Left colon (tissue), 2 donors: ENCODE measurements around the gene ABTB2. TPM values are rescaled to one million over a fixed set of nuclear protein-coding genes. Genes with fewer than 3 reads are reported as not detected.
"Not testable (repeated sequence)": the region's sequence is repeated elsewhere in the genome, so short reads cannot be mapped to it uniquely, and the experiment has no call there.

Source experiments
- ATAC-seq: fragments of 200-7000 bp; cut with Tn5 transposase; one replicate; pipeline ENCODE4 v1.9.1; 2020; ENCODE audit warnings: mild to moderate bottlenecking, moderate library complexity
- DNase-seq, 2 donors: peaks; one replicate each; pipeline ENCODE4 v3.0.0-alpha.2; 2020
- intact Hi-C, 2 donors: fragments of 100-400 bp; cut with DNase I in 1 of 2; cut with micrococcal nuclease in 1 of 2; formaldehyde crosslinking; loops; one replicate each; pipeline versions ENCODE4 v1.11.2 to v1.14.0; 2022; cut with DNase I, micrococcal nuclease
- total RNA-seq, 2 donors: library from RNA; stranded (reverse); fragmentation: NEBNext Ultra II Directional; extraction: Animal tissue kit (Norgen Biotek cat#: 25700); gene quantifications; one replicate each; pipeline ENCODE4 v1.2.1, GENCODE V29; 2021
- donor health status: DM: no; HTN: no; CAD: no.
- donor health status: DM: yes; HTN: yes; CAD: no.

The ABTB2 gene
- total RNA-seq, 2 donors from 2014 or later: 16.5 to 16.6 TPM

DNA sequence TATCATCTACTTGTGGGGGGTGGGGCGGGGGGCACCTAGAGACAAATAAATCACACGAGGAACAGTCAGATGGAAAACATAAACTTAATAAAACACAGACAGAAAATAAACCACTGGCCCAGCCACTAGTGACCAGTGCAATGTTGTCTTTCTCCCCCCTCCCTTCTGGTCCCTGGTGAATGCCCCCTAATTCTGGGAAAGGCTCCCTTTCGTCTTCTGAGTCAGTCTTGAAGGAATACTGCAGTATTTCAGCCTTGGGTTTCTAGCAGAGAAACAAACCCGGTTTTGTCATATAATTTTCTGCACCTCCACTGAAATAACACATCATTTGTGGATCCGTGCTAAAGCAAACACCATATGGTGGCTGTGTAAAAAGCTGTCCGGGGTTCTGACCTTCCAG, 101.7 kb downstream of the ABTB2 start:
- DNase-seq (no peak), ATAC-seq (no peak)
- intact Hi-C loops: no loop called here

DNA sequence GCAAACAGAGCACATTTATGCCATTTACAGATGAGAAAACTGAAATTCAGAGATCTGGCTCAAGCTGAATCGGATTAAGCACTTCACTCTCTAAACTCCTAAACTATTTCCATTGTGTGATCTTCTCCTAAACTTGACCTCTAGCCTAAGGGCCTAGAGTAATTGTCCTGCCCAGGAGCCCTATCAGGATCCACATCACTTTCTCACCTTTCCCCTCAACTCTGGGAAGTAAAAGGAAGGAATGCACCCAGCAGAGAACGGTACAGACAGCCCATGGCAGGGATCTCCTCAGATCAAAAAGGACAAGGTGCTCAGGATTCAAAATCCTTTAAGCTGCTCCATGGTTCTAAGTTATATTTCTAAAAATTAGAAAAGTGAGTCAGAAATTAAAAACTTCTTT, 102.7 kb downstream of the ABTB2 start:
- ATAC-seq: no peak

DNA sequence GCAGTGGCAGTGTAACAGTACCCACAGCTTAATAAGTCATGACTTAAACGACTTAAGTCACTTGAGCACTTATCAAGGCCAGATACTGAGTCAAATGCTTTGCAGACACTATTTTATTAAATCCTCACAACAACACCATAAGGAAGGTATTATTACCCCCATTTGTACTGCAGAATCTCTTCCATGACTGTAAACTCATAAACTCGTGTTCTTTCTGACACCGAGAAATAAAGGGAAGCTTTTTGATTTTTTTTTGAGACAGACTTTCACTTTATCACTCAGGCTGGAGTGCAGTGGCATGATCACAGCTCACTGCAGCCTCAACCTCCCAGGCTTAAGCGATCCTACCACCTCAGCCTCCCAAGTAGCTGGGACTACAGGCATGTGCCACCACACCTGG, 103.8 kb downstream of the ABTB2 start:
- ATAC-seq: no peak
- DNase-seq: no peak
- intact Hi-C loops: no loop called here

More for the DNA sequence above, 102.7 kb downstream of the ABTB2 start:
- intact Hi-C loops: no loop called here
- no peak for DNase-seq

DNA sequence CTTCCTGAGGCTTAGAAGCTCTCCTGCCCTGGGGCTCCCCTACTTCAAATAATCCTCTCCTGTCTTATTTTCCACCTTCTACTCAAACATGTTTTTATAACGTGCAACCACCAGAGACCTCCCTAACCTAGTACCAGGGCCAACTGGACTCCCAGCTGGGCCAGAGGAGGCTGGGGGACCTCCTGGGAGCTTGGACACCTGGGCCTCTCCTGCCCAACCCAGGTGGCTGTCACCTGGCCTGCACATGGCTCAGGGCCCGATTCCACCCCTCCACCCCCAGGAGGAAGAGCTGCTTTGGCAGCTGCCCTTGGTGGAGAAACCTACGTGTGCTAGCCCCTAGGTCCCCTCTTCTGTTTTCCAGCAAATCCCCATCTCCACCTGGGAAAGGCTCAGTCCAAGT, 105.2 kb downstream of the ABTB2 start:
- intact Hi-C loops: no loop called here
- ATAC-seq (no peak), DNase-seq (no peak)

DNA sequence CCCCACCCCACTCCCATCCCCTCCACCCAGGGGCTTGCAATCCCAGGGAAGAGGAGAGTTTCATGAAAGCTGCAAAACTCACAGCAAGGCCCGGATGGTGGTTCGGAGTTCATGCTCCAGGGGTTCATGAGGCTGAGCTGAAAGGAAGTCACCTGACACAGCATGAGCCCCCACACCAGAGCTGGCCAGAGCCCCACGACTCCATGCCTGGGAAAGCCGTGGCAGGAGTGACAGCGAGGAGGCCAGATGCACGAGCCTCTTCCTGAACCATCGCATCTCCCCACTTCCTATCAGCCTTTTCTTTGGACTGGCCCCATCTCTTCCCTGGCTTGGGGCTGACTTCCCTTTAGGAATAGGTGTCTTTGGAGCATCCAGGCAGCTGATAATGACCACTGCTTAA, 105.8 kb downstream of the ABTB2 start:
- intact Hi-C loops: no loop called here
- no peak for DNase-seq
- ATAC-seq: no peak

DNA sequence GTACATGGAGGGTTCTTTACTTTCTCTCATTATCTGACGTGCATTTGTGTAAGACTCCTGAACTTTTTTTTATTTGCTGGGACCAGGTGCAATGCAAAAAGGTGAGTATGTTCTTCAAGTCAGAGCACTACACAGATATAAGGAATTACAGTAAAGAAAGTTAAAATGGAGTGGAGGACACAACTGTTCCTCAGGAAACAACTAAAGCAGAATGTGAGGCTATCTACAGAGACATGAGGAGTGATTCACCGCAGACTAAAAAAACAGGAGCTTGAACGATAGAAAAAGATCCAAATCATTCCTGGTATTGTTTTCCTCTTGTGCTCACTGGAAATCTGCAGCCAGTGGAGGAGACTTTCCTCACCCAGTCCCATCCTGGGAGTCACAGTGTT, 106.2 kb downstream of the ABTB2 start:
- DNase-seq: no peak
- ATAC-seq: no peak
- intact Hi-C loops: no loop called here

DNA sequence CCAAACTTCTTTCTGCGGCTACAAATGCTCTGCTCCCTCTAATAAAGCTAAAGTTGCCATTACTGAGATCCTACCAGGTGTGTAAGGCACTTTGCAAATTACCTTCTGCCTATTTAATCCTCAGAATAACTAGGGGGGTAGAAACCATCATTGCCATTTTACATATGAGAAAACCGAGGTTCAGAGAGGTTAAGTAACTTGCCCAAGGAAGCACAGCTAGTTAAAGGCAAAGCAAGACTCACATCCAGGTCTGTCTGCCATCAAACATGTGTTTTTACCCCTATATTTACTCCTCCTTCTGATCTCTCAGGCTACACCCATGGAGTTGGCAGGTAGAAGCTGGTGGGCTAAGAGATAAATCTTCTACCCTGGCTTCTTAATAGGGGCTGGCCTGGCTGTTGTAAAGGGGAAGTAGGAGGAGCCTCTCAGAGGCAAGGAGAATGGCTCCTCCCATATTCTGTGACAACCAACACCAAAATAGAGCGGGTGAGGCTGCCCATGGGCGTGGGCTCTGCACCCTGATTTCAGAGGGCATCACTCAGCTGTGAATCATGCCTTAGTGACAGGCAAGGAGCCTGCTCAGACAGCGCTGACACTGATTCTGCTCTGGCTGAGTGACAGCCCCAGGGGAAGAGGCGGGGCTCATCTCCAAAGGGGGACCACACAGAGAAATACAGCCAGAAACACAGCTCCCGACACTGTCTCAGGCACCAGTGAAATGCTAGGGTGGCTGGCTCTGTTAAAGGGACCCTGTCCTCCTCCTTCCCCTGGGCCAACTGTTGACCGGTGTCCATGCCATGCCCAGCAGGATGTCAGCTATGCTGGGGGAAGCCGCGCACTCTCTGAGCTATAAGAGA, 106.8 kb downstream of the ABTB2 start:
- ATAC-seq (peak; percentile 83), DNase-seq (peak in 1 of 2 donors; percentile 46)
- intact Hi-C loops: no loop called here

DNA sequence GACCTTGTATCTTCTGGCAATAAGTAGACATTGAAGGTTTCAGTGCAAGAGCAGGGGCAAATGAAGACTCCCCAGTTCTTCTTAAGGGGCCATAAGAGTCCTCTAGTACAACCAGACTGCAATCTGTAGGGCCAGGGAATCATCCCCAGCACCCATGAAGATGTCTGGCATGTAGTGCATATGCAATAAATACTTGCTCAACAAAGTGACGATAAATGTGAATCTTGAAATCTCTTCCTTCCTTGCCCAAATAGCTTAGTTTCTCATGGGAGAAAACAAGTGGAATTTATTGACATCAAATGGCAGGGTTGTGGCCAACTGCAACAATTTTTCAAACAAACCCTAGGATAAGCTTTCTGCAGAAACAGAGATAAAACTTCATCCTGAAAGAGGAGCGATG, 107.6 kb downstream of the ABTB2 start:
- no peak for ATAC-seq
- intact Hi-C loops: no loop called here
- DNase-seq: no peak

DNA sequence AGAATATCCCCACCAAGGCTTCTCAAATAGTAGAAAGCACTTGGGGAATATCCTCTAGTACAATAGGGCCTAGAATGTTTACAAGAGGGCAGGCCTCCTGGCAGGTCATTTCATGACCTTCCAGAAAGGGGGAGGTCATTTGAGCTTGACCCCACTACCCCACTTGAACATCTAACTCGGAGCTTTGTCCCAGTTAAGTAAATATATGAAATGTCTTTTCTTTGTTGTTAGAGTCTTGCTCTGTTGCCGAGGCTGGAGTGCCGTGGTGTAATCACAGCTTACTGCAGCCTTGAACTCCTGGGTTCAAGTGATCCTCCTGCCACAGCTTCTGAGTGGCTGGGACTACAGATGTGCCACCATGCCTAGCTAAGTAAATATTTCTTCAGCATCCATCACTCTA, 108.4 kb downstream of the ABTB2 start:
- DNase-seq (no peak), ATAC-seq (no peak)
- intact Hi-C loops: no loop called here

DNA sequence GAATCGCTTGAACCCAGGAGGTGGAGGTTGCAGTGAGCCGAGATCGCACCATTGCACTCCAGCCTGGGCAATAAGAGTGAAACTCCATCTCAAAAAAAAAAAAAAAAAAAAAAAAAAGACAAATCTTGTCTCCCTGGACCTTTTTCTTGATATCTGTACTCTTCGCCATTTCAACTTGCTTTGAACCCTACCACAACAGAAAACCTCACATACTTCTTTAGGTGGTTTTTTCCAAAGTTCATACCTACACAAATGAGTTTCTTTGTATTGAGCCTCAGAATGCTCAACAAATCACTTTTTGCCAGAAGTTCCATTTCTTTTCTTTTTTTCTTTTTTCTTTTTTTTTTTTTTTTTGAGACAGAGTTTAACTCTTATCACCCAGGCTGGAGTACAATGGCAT, 111.3 kb downstream of the ABTB2 start:
- intact Hi-C loops, ATAC-seq, DNase-seq: not testable (repeated sequence)

DNA sequence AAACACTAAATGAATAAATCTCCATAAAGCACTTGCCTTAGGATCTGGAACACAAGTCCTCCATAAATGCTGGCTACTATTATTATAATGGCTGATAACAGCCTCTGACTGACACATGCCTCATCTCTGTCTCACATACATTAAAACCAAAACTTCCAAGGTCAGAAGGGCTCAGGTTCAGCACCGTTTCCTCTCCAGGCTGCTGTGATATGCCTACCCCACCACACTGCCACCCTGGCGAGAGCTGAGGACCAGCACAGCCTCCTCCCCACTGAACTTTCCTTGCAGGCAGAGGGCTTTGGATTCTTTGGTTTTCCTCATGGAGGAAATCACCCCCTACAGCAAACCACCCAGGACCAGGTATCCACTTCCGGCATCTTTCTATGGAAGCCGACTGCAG, 112.8 kb downstream of the ABTB2 start:
- intact Hi-C loops: no loop called here
- DNase-seq: no peak
- ATAC-seq: no peak

DNA sequence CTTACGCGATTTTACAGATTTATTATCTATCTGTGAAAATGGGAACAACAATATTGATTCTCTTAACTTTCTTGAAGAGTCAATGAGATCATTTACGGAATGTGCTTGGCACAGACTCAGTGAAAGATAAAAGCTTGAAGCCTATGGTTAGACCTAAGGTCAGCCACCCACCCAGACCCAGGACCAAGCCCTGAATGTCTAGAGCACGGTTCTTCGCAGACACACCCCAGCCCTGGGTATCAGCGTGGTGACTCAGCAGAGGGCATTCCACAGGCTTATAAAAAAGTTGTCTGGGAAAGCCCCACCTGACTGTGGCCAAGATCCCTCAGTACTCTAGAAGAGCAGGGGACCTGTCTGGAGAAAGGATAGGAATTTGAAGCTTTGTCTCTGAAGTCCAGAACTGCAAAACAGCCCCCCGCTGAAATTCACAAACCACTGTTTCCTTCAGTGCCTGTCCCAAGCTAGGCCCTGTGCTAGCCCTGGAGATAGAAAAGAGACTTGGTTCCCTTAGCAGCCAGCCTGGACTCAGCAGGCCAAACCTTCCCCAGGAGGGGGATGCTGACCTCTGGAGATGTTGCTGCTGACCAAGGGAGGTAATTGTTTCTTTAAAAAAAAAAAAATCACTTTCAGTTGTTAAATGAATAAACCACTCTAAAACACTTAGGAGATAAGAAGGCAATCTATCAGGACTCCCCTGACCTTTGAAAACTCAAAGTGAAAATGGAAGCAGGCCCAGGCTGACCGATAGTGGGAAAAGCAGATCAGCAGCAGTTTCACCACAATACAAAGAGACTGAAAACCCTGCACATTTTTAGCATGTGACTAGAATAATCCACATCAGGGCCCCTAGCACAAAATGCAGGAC, 114.0 kb downstream of the ABTB2 start:
- ATAC-seq (peak; percentile 93), DNase-seq (peak; percentile 62 to 88)
- intact Hi-C loops: no loop called here

DNA sequence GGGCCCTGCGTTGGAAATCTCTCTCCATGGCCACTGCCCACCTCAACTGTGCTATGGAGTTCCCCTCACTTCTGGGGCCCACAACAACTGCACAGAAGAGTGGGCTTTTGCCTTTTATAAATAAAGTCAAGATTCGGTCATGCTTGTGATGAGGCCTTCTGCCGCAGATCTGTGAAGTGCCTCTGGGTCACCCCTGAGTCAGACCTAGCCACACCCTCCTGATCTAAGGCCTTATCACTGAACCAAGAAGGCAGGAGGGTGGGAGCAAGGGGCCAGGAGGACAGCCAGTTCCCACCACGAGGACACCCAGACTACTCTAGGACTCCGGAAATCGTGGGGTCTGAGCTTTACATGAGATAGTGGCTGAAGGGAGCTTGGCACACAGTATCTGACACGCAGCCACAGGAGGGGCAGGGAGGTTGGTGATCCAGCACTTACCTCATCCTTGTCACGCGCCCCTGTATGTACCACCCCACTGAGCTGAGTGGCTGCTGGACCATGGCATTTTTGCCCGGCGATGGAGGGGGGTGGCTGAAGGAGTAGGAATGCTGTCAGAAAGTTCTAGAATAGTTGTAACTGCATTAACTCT, 115.7 kb downstream of the ABTB2 start:
- intact Hi-C loops: no loop called here
- no peak for DNase-seq
- no peak for ATAC-seq

DNA sequence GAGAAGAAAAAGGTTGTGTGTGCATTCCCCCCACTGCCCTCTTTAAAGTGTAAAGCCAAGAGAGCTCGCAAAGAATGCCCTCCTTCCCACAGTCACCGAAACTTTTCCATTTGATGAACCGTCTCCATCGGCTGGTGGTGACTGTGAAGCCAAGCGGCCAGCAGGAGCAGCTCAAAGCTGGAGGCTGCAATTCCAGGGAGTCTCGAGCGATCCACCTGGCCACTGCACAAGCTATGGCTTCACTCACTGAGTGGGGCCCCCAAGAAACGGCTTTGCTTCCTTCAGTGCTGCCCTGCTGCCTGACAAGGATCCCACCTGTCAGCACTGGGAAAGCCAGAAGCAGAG, 117.7 kb downstream of the ABTB2 start:
- no peak for DNase-seq
- ATAC-seq: no peak
- intact Hi-C loops: no loop called here

DNA sequence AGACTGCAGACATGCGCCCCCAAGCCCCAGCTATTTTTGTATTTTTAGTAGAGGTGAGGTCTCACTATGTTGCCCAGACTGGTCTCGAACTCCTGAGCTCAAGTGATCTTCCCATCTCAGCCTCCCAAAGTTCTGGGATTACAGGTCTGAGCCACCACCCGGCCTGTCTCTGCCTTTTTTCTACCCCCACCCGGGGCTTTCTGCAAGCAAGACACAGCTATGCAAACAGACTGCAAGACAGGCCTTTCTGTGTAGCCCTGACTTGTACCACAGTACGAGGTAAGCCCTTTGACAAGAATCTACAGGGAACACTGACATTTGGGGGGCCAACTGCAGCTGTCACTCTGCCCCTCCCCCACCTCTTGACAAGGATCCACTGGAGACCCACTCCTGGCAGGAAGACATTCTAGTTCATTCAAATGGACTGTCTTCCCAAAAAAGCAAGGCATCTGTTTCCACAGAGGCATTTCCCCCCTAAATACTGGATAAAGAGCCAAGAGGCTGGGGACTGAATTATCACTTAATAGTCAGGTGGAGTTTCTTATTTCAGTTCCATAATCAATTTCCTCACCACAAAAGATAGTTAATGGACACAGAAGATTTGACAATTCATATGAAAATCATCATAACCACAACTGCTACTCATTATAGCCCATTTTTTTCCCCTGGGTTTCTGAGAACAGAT, 118.2 kb downstream of the ABTB2 start:
- intact Hi-C loops: no loop called here
- DNase-seq (no peak), ATAC-seq (no peak)

DNA sequence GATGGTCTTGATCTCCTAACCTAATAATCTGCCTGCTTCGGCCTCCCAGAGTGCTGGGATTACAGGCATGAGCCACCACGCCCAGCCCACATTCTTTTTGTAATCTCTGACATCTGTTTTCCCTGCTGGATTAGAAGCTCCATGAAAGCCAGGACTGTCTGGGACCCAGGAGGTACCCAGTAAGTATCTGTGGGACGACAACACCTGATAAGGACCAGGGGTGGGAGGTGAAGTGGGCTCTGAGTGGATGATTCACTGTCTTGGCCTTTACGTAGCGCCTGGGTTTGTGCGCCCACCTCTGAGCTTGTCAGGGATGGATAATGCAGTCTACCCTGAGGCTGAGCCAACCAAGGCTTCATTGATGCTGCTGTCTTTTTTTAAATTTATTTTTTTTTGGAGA, 118.8 kb downstream of the ABTB2 start:
- ATAC-seq: no peak
- no peak for DNase-seq
- intact Hi-C loops: no loop called here

DNA sequence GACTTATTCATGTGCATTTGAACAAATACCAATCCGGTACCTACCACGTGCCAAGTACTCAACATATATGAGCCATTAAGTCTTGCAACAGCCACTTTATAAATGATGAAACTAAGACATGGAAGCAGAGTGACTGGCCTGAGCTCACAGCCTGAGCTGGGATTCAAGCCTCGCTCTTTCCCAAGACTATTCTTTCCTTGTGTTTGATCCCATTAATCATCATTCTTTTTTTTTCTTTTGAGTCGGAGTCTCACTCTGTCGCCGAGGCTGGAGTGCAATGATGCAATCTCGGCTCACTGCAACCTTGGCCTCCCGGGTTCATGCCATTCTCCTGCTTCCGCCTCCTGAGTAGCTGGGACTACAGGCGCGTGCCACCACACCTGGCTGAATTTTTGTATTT, 119.3 kb downstream of the ABTB2 start:
- no peak for ATAC-seq
- no peak for DNase-seq
- intact Hi-C loops: no loop called here

DNA sequence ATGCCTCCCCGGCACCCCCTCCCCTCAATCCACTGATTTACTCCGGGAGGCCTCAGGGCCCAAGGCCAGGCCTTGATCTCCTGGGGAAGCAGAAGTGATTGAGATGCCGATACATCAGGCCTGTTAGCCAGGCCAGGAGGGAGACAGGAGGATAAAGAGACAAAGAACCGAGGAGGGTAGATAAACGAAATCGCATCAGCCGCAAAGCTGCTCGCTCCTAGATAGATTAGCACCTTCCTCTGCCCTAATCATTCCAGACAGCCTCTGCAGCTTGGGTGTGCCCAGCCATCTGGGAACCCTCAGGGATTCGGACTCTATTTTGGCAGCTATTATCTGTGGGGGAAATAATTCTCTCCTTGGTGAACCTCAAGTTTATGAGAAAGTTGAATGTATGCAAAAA, 121.2 kb downstream of the ABTB2 start:
- DNase-seq (no peak), ATAC-seq (no peak)
- intact Hi-C loops: no loop called here

DNA sequence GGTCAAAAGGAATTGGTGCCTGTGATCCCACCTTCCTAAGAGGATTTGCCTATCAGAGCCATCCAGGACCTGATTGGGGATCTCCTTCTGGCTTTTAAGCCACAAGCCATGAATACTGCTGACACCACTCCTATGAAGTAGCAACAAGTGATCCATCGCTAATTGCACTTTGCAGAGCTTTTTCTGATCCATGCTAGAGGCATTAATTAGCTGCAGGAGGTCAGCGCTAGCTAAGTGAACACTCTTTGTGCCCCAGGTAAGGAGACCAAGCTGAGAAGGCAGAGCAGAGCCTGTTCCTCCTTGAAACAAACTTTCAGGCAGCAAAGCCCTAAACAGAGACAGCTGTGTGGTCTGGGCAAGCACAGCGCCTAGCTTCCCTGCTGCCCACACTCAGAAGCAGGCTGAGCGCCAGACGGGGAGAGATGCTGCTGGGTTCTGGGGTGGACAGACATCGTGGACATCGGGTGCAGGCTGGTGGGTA, 122.2 kb downstream of the ABTB2 start:
- no peak for DNase-seq
- intact Hi-C loops: no loop called here
- ATAC-seq: no peak
